ENCODE data around the gene UBE2Q1.

The UBE2Q1 gene

DNA sequence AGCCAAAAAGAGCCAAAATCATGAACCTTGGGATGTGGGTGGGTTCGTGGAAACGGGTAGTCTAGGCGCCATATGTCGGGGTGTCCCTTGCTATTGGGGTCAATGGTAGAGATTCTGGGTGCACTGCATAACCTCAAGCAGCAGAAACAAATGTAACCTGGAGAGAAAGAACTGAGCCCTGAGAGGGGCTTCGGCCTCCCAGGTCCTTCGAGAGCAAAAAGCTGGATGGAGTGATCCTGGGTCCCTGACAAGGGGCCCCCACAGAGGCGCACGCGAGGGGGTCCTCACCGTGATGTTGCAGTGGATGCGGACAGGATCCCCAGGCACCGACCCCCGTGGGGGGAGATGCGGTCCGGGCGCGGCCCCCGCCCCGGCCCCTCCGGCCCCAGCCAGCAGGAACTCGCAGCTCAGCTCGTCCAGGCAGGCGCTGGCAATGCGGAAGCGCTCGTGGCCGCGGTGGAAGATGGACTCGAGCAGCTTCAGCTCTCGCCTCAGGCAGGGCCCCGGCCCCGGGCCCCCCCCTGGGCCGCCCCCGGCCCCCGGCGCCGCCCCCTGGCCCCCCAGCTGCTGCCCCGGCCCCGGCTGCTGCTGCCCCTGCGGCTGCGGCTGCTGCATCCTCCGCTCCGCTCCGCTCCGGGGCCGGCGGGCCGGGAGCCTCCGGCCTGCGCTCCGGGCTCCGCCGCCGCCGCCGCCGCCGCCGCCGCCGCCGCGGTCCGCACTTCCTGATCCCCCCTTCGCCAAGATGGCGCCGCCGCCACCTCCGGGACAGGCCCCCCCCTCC lies at the start of gene UBE2Q1:
Gene UBE2Q1, minus strand, starts transcription at position 724 of the 781 bp plus-strand sequence. Its CDS starts 109 bp downstream, at position 615.
- DNase-seq (ENCODE audit: low spot score): peak; percentile 8

DNA sequence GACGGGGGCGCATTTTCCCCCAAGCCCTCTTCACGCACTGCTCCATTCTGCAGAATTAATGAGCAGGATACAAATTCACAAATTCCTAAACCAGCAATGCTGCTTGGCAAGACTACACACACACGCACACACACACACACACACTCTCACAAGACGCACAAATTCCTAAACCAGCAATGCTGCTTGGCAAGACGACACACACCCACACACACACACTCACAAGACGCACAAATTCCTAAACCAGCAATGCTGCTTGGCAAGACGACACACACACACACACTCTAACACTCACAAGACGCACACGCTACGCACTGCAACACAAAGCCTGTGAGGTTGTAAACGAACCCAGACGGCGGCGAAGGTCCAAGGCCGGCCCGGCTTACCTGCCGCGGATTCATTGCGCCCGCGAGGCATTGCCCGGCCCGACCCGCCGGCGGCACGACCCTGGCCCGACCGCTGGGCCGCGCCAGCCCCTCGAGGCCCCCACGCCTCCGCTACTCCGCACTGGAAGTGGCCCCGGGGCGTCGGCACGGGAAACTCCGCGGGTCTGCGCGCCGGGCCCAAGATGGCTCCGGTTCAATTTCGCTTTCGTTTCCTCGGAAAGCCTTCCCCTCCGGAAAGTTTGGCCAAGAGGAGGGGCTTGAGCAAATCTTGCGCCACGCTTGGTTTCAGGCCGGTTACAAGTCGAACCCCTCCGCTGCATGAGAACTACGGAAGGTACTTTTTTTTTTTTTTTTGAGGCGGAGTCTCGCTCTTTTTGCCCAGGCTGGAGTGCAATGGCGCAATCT lies 49.3 kb upstream of the UBE2Q1 start, which contains the start of gene ADAR:
Gene ADAR, minus strand, starts transcription at position 578 of the 788 bp plus-strand sequence. Its CDS starts 180 bp downstream, at position 398.
- peak; percentile 94 for DNase-seq (ENCODE audit: low spot score)

DNA sequence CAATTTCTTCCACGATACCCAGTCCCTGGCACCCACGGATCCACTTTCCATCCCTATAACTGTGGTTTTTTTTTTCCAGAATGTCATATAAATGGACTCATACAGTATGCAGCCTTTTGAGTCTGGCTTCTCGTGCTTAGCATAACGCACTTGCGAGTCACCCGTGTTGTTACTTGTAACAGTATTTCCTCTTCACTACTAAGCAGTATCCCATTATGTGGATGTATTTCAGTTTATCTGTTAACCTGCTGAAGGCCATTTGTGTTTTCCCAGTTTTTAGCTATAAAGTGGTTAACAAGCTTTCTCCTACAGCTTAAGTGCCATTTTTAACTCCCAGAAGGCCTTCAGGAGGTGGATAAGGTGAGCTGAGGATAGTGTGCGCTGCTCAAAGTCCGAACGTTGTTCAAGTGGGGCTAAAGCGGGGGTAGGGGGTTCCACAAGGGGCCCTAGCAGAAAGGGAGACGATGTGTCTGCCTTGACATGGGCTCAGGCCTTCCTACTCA lies 48.7 kb upstream of the UBE2Q1 start:
- no peak for DNase-seq (ENCODE audit: low spot score)

DNA sequence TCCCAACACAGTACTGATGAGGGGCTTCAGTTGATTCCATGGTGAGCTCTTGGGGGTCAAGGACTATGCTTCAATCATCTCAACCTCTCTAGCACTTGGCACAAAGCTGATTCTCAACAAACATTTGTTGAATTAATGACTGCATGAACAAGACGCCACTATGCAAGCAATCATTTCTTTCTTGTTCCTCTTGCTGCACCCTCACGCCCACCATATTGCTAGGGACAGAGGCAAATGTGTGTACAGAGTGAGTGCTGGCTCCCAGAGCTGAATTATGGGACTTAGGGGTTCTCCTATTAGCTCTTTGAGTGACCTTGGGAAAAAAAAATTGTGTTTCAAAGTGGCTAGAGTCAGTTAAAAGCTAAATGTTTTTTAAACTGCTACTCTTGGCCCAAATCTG lies 47.1 kb upstream of the UBE2Q1 start:
- DNase-seq (ENCODE audit: low spot score): no peak

DNA sequence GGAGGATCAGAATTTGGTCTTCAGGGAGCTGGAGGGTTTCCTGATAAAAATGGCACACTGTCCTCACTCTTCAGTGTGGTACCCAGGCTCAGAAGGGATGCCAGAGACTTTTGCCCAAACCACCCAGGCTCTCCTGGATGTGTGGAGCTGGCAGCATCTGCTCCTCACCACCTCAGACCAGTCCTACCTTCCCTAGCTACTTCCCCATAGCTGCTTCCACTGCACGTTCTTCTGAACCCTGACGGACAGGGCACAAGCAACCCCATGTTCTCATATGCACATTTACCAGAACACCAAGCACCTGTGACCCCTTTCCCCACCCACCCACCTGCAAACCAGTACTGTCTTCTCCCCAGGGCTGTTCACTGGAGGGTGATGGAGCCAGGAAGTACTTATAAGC lies 44.9 kb upstream of the UBE2Q1 start:
- no peak for DNase-seq (ENCODE audit: low spot score)

DNA sequence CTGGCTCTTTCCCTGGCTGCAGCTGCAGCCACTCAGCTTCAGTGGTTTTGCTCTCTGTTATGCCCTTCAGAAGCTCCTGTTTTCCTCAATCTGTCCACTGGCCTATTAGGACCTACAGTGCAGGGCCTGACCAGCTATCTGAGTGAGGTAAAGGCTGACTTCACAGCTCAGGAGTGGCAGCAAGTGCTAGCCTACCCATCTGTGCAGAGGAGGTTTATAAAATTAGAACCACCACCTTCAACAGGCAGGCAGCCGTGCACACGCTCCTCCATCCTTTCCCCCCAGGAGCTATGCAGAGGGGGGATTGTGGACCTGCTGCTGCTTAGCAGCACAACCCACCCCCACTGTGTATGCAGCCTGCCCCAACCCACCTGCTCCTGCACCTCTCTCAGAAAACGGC lies 41.2 kb upstream of the UBE2Q1 start:
- DNase-seq (ENCODE audit: low spot score): no peak

DNA sequence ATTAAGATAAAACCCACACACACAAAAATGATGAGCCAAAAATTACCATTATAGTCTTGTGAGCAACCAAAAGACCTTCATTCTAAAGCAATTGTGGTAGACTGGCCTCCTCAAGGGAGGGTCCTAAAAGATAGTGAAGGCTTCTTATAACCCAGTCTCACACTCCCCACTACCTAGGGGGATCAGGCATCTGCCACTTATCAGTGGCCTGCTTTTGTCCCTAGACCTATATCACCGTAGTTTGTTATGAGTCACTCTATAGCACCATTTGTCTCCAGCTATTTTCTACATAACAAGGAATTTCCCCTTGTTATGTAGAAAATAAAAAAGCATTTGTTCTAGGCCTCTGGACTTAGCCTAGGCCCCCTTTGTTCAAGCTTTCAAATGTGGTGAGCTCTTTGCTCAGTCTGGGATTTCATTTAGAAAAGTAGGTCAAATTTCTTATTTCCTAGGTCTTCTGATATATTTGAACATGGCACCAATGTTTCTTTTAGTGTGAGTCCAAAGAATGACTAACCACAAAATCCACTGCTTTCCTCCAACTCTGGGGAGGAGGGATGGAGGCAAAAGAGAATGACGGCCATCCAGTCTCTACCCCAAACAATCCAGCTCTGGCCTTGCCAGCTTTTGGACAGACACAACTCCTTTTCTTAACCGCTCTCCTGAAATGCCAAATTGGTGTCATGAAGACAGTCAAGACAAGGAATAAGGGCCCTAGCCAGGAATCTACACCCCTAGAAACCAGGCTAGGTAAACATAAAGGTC lies 40.6 kb upstream of the UBE2Q1 start:
- DNase-seq (ENCODE audit: low spot score): no peak

DNA sequence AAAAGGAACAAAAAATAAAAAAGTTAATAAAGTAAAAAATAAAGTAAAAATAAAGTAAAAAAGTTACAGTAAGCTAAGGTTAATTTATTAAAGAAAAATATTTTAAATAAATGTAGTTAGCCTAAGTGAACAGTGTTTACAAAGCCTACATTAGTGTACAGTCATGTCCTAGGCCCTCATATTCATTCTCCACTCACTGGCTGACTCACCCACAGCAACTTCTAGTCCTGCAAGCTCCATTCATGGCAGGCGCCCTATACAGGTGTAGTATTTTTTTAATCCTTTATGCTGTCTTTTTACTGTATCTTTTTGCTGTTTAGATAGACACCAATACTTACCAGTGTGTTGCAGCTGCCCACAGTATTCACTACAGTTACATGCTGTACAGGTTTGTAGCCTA lies 37.2 kb upstream of the UBE2Q1 start:
- no peak for DNase-seq (ENCODE audit: low spot score)

DNA sequence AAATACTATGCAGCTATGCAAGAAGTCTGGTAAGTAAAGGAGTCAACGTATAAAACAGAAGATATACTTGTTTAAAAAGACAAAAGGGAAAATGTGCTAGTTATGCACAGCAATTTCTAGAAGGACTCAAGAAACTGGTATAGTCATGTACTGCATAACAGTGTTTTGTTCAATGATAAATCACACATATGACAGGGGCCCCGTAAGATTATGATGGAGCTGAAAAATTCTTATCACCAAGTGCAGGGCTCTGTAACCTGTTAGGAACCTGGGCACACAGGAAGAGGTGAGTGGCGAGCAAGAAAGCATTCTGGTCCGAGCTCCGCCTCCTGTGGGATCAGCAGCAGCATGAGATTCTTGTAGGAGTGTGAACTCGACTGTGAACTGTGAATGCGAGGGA lies 36.3 kb upstream of the UBE2Q1 start:
- DNase-seq (ENCODE audit: low spot score): no peak

DNA sequence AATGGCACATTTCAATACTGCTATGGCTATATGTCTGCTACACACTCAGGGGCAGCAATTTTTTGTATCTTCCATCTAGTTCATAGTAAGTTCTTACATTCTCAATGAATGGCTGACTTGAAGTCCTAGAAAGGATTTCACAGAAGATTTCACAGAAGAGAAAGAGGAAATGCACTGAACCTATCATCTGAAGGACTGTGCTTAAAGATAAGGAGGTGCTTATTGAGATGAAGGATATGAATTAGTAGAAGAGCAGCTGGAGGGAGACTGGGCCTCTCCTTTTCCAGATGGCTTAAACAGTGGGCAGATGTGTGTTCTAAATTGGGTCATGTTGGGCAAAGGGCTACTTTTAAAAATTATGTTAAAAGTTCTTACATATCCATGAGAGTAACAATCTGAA lies 34.9 kb upstream of the UBE2Q1 start:
- no peak for DNase-seq (ENCODE audit: low spot score)

DNA sequence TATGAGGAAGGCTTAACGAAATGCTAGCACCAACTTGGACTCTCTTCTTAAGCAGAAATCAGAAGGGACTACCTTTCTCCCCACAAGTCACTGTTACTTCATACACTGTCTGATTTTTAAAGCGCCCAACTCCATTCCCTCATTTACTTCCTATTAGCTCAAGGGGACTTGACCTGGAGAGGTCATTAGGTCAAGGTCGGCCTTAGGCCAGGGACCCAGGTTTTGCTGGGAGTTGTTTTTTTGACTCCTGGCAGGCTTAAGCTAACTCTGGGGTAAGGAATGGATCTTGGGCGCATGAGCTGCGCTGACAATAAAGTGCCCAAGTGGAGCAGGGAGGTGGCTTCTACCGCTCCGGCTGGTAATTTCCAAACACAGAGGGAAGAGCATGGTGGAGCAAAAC lies 32.7 kb upstream of the UBE2Q1 start:
- no peak for DNase-seq (ENCODE audit: low spot score)

DNA sequence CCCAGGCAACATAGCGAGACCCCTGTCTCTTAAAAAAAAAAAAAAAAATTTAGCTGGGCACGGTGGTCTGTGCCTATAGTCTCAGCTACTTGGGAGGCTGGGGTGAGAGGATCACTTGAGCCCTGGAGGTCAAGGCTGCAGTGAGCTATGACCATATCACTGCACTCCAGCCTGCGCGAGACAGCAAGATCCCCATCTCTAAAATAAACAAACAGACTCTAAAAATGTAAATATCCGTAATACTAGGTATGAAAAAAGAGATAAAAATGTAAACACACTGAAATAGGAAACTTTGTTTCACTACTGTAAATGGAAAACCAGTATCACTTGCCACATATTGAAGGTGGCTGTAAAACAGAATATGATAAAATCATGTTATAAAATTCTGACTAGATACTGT lies 32.3 kb upstream of the UBE2Q1 start:
- DNase-seq (ENCODE audit: low spot score): no peak

DNA sequence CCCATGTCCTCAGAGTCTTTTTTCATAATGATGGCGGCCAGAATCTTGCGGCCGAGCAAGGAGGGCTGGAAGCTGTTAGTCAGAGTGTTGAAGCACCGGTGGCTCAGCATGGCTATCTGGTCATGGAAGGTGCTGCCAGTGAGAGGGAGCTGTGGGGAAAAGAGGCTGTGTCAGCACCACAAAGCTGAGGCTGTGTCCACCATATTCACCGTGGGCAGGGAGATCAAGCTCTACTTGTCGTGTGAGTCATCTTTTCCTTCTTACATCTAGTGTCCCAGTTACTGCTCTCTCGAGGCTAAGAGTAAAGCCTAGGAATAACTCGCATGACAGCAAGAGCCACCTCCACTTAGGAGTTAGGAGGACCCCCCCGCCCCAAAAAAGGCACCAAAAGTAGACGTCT lies 31.3 kb upstream of the UBE2Q1 start:
- DNase-seq (ENCODE audit: low spot score): no peak

DNA sequence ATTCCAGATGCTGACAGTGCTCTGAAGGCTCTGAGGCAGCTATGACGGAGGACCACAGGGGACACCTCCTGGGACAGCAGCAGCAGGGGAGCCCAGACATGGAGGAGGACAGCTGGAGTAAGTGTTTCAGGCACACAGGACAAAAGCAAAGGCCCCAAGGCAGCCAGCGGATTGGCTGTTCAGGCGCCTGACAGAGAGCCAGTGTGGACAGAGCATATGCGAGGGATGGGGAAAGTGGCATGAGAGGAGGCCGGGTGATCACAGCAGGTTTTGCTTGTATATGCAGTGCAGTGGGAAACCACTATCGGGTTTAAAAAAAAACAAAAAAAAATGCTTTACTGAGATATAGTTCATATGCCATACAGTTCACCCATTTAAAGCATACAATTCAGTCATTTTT lies 28.2 kb upstream of the UBE2Q1 start:
- DNase-seq (ENCODE audit: low spot score): no peak

DNA sequence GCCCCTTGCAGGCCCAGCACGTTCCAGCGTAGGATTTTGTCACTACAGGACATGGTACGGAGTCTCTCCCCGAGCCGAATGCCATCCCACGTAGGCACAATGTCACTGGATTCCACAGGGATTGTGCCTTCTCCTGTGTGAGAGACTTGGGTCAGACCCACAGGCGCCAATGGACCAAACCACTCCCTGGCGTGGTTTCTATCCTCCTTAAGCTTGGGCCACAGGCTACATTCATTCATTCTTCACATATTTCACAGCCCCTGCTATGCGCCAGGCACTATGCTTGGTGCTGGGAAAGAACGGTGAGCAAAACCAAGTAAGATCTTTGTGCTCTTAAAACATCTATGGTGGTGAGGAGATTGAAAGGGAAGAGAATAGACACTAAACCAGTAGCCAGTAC lies 27.8 kb upstream of the UBE2Q1 start:
- DNase-seq (ENCODE audit: low spot score): no peak

DNA sequence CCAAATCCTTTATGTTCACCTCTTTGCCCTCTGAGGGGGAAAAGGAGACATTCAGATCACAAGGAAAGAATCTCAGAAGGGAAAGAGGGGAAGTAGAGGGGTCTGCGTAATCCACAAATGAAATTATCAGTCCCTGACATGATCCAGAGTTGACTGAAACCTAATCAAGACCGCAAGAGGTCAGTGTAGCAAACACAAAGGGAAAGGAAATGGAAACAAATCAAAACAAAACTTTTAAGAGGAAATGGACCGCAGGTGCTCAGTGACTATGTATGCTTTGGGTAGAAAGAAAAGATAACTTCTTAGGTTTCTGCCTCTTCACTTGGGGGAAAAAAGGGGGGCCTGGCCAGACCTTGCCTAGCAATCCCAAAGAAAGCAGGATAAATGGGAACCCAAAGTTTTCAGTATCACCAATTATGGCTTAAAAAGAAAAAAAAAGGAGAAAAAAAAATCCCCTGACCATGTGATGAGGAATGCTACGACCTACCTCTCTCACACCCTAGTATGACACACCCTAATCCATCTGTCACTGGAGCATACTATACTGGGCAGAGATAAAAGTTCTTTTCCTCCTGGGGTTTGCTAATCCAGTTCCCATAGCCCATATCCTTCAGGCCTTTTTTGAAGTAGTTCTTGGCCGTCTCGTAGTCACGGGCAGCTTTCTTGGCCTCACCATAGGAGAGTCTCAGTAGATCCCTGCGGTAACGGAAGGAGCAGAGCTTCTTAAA lies 26.0 kb upstream of the UBE2Q1 start:
- DNase-seq (ENCODE audit: low spot score): no peak

DNA sequence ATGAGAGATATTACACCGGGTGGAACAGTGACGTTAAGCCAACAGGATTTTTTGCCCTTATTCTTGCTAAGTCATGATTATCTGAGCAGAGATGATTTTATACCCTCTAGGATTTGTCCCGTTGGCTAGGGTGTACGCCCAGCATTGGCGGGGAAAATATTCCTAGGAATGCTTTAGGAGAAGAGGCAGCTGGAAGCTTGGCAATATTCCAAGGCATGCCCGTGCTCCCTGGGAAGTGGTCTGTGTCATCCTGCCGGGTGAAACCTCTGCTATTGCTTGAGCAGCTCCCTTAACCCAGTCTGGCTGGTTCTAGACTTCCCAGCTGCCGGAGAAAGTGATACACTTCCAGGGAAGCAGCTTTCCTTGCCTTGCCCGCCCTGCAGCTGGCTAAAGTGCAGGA lies 25.3 kb upstream of the UBE2Q1 start:
- DNase-seq (ENCODE audit: low spot score): no peak

DNA sequence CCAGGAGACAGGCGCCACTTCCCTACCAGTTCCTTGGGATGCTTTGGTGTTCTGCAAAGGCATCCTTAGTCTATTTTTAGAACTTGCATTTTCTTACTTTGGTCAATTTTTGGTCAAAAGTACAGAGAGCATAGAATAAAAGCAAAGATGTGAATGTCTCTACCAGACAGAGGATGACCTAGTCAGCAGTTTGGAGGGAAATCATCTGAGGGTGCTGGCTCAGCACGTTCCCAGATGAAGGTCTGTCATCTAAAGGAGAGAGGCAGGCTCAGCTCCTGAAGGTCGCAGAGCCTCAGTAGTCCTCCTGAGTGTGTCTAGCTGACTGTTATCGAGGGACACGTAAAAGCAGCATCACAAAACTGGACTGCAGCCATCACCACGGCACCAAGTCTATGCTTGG lies 24.4 kb upstream of the UBE2Q1 start:
- no peak for DNase-seq (ENCODE audit: low spot score)

DNA sequence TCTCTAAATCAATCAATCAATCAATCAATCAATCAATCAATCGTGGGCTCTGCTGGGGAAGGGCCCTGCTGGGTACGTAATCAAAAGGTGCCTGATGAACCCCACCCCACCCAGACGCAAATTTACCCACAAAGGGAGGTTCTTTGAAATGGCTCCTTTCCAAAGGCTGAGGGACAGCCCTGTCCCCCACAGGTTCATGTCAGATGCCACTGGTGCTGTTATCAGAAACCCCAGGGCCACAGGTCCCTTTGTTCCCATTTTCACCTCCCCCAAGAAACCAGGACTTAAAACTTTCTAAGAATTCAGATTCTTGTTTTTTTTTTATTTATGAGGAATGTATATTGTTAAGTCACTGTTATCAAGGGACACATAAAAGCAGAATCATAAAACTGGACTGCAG lies 23.3 kb upstream of the UBE2Q1 start:
- no peak for DNase-seq (ENCODE audit: low spot score)

DNA sequence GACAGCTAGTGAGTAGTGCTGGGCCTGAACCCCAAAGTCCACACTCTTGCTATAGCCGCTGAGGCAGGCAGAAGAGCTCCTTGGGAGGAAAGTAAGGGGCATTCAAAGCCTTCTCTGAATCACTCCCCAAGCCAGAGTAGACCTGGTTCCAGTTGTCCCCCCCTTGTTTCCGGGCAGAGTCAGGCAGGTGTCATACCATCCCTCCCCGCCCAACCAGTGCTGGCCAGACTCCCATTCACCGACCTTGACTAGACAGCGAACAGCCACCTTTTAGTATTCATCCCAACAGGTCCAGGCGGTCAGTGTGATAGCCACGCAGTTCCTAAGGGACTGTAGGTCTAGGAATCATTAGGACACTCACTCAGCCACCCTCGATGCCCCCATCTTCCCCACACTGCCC lies 20.9 kb upstream of the UBE2Q1 start:
- no peak for DNase-seq (ENCODE audit: low spot score)

DNA sequence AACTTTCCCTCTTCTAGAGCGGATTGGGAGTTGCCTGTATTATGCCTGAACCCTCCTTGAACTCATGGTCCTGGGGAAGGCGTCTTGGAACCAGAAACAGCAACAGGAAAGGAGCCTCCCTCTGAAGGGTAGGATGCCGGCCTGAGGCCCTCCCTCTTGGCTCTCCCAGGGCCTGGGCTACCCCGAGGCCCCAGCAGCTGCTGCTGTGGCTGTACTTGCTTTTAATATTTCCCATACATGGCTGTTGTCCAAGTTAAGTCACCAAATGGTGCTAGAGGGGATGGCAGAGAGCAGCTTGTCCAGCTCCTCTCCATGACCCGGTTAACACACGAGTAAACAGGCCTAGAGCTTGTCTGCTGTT lies 19.6 kb upstream of the UBE2Q1 start:
- no peak for DNase-seq (ENCODE audit: low spot score)

Measured in CD4-positive, alpha-beta T cell treated with Interleukin-2 at 100 ng/mL for 4 hours (primary cell).